Measurements from ENCODE around the gene RNFT2. TPM values are rescaled to one million over a fixed set of nuclear protein-coding genes. Genes with fewer than 3 reads are reported as not detected.

Gene RNFT2
- total RNA-seq, 8 experiments from 2014 or later: 0.71 to 56.3 (median 29.9) TPM

DNA sequence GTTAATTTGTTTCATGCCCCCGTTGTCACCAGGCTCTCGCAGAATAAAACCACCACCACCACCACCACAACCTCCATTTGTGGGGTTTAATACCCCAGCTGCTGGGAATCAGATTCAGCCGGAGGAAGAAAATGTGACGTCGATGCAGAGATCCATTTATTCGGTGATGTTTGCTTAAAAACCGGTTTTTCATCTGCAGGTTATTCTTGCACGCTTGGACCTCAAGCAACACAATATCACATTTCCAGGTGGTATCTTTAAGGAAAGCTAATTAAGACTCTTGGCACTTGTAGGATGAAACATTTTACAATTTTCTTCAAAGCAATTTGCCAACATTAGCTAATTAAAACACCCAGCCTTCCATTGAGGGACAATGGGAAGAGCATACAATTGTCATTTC lies 40.0 kb upstream of the RNFT2 start:
- peaks cover 35 to 45% of the 10 kb centered on the region in 2 donors for H3K4me1 ChIP-seq (replicated peaks in 1 of 2)
- H3K27ac ChIP-seq: peak overlapping the region in 1 of 2 donors; percentile 51
- ATAC-seq (replicated peaks in 6 of 8): no peak
- 95 to 100% (median 100%) methylated on average over 1 to 8 of the region's 8 CpGs; no CpG with 5 or more reads in 2 of the 10 experiments for WGBS, 10 experiments
- in situ Hi-C loops (cut with MboI; ENCODE audit: low pct_unique_long_range_greater_than_20kb in 2 of 9, low sequenced_read_pairs in 9 of 9, unreplicated experiment in 9 of 9): no loop called here
- H3K4me3 ChIP-seq: no peak overlapping the region

DNA sequence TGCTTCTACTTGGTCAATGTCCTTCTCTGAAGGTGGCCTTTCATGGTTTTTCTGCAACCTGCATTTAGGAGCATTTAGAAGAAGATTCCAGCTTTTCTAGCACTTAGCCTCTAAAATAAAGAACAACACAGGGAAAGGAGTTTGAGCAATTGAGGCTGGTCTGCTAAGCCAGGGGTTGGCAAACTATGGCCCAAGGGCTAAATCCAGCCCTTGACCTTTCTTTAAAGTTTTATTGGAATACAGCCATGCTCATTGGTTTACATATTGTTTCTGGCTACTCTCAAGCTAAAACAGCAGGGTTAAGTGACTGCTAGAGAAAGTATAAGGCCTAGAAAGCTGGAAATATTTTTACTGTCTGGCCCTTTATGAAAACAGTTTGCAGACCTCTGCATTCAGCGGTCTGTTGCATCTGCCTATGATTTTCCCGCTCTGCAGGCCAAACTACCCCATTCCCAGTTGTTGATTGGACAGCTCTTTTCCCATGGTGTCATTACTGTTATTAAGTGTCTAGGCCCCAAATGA lies 39.5 kb upstream of the RNFT2 start:
- ATAC-seq (replicated peaks in 6 of 8): no peak
- no peak overlapping the region for H3K27ac ChIP-seq
- H3K4me1 ChIP-seq (replicated peaks in 1 of 2): peaks cover 32 to 40% of the 10 kb centered on the region in 2 donors
- in situ Hi-C loops (cut with MboI; ENCODE audit: low pct_unique_long_range_greater_than_20kb in 2 of 9, low sequenced_read_pairs in 9 of 9, unreplicated experiment in 9 of 9): no loop called here
- 80 to 100% (median 86%) methylated on average over 1 to 2 of the region's 2 CpGs; no CpG with 5 or more reads in 5 of the 10 experiments for WGBS, 10 experiments
- H3K4me3 ChIP-seq: no peak overlapping the region

- Histone ChIP-seq H3K4me1 (replicated peaks in 1 of 2) (peaks cover 21 to 26% of the 10 kb centered on the region in 2 donors), H3K4me3 (no peak overlapping the region), H3K27ac (no peak overlapping the region)
- in situ Hi-C loops (cut with MboI; ENCODE audit: low pct_unique_long_range_greater_than_20kb in 2 of 9, low sequenced_read_pairs in 9 of 9, unreplicated experiment in 9 of 9): loop anchor here in 5 of 9 experiments (10.0 to 25.0 kb wide), 3 partner anchors 185 to 713 kb away; partner anchors contain the start of gene HRK (in 4 of the 5)
- WGBS, 10 experiments: 71 to 100% (median 100%) methylated on average over 1 to 4 of the region's 6 CpGs; no CpG with 5 or more reads in 2 of the 10 experiments
- ATAC-seq (replicated peaks in 6 of 8): no peak
Observed at GRCh38 chr12:116700066-116700465, 38.0 kb upstream of the RNFT2 start.

DNA sequence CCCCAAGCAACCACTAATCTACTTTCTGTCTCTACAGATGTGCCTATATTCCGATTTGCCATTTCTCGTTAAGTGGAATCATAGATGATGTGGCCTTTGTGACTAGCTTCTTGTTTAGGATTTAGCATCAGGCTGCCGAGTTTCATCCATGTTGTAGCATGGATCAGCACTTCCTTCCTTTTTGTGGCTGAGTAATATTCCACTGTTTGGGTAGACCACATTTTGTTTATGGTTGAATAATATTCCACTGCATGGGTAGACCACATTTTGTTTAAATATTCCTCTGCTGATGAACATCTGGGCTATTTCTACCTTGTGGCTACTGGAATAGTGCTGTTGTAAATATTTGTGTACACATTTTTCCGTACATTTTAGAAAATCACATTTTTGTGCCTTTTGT lies 36.7 kb upstream of the RNFT2 start:
- in situ Hi-C loops (cut with MboI; ENCODE audit: low pct_unique_long_range_greater_than_20kb in 2 of 9, low sequenced_read_pairs in 9 of 9, unreplicated experiment in 9 of 9): loop anchor here in 5 of 9 experiments (10.0 to 25.0 kb wide), 3 partner anchors 183 to 714 kb away; partner anchors contain the start of gene HRK (in 4 of the 5)

DNA sequence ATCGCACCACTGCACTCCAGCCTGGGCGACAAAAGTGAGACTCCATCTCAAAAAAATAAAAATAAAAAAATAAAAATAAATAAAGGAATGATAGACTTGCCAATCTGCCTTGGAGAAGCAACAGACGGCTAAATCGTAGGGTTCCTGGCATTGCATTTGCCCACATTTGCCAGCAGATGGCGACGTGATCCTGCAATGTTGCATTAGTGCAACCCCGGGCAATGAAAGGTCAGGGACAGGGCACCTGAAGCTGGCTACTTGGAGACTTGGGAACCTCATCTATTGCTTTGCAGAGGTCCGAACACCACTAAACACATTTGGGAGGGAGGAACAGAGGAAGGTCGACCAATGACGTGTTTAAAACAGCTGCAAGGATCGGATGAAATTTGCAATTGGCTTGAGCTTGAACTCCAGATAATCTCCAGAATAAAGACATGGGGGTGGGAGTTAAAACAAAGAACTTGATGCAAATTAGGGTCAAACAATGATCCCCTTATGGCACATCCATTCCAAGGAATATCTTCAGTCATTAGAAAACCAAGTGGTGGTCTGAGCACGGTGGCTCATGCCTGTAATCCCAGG lies 34.8 kb upstream of the RNFT2 start:
- Histone ChIP-seq H3K27ac (no peak overlapping the region), H3K4me1 (replicated peaks in 1 of 2) (peaks cover 5 to 6% of the 10 kb centered on the region in 2 donors), H3K4me3 (no peak overlapping the region)
- in situ Hi-C loops (cut with MboI; ENCODE audit: low pct_unique_long_range_greater_than_20kb in 2 of 9, low sequenced_read_pairs in 9 of 9, unreplicated experiment in 9 of 9): loop anchor here in 5 of 9 experiments (10.0 to 25.0 kb wide), 3 partner anchors 181 to 716 kb away; partner anchors contain the start of gene HRK (in 4 of the 5)
- ATAC-seq (replicated peaks in 6 of 8): peak; percentile 64 to 84 (median 72)
- WGBS, 10 experiments: 0 to 37% (median 20%) methylated on average over 4 to 12 of the region's 12 CpGs; no CpG with 5 or more reads in 1 of the 10 experiments

More for the DNA sequence above, 36.7 kb upstream of the RNFT2 start:
- ATAC-seq (replicated peaks in 6 of 8): no peak
- WGBS, 10 experiments: 78 to 100% (median 93%) methylated on average over 1 to 4 of the region's 4 CpGs
- Histone ChIP-seq H3K27ac (no peak overlapping the region), H3K4me3 (no peak overlapping the region), H3K4me1 (replicated peaks in 1 of 2) (peaks cover 20 to 23% of the 10 kb centered on the region in 2 donors)

- Histone ChIP-seq H3K4me1 (replicated peaks in 1 of 2) (peaks cover 38 to 46% of the 10 kb centered on the region in 2 donors), H3K4me3 (no peak overlapping the region), H3K27ac (no peak overlapping the region)
- no peak for ATAC-seq (replicated peaks in 6 of 8)
- in situ Hi-C loops (cut with MboI; ENCODE audit: low pct_unique_long_range_greater_than_20kb in 2 of 9, low sequenced_read_pairs in 9 of 9, unreplicated experiment in 9 of 9): loop anchor here in 5 of 9 experiments (10.0 to 25.0 kb wide), 3 partner anchors 177 to 720 kb away; partner anchors contain the start of gene HRK (in 4 of the 5)
- WGBS, 10 experiments: 78 to 100% (median 96%) methylated on average over 1 to 7 of the region's 9 CpGs; no CpG with 5 or more reads in 4 of the 10 experiments
Observed at GRCh38 chr12:116707751-116708150, 30.4 kb upstream of the RNFT2 start.

- ATAC-seq (replicated peaks in 6 of 8): peak; percentile 79 to 98 (median 84)
- Histone ChIP-seq H3K27ac (peak overlapping the region; percentile 53 to 79), H3K4me3 (peak overlapping the region in 4 of 5 donors; percentile 0 to 7 (median 4)), H3K4me1 (replicated peaks in 1 of 2) (peaks cover 39 to 57% of the 10 kb centered on the region in 2 donors)
- 0 to 46% (median 8%) methylated on average over 2 to 14 of the region's 26 CpGs; no CpG with 5 or more reads in 1 of the 10 experiments for WGBS, 10 experiments
- in situ Hi-C loops (cut with MboI; ENCODE audit: low pct_unique_long_range_greater_than_20kb in 2 of 9, low sequenced_read_pairs in 9 of 9, unreplicated experiment in 9 of 9): loop anchor here in 5 of 9 experiments (10.0 to 25.0 kb wide), 3 partner anchors 176 to 722 kb away; partner anchors contain the start of gene HRK (in 4 of the 5)
Observed at GRCh38 chr12:116708826-116709756, 29.0 kb upstream of the RNFT2 start.

- in situ Hi-C loops (cut with MboI; ENCODE audit: low pct_unique_long_range_greater_than_20kb in 2 of 9, low sequenced_read_pairs in 9 of 9, unreplicated experiment in 9 of 9): loop anchor here in 5 of 9 experiments (10.0 to 25.0 kb wide), 3 partner anchors 175 to 722 kb away; partner anchors contain the start of gene HRK (in 4 of the 5)
- no peak overlapping the region for H3K4me3 ChIP-seq
- H3K27ac ChIP-seq: peak overlapping the region; percentile 6 to 79
- 10 to 75% (median 39%) methylated on average over 1 to 10 of the region's 10 CpGs; no CpG with 5 or more reads in 1 of the 10 experiments for WGBS, 10 experiments
- H3K4me1 ChIP-seq (replicated peaks in 1 of 2): peaks cover 39 to 57% of the 10 kb centered on the region in 2 donors
- ATAC-seq (replicated peaks in 6 of 8): peak in 4 of 8 experiments; percentile 3 to 29 (median 14)
Observed at GRCh38 chr12:116709768-116710167, 28.3 kb upstream of the RNFT2 start.

- H3K4me3 ChIP-seq: no peak overlapping the region
- in situ Hi-C loops (cut with MboI; ENCODE audit: low pct_unique_long_range_greater_than_20kb in 2 of 9, low sequenced_read_pairs in 9 of 9, unreplicated experiment in 9 of 9): loop anchor here in 5 of 9 experiments (25.0 kb wide), 2 partner anchors 177 to 723 kb away; partner anchors contain the start of gene HRK (in 3 of the 5)
- ATAC-seq (replicated peaks in 6 of 8): no peak
- WGBS, 10 experiments: 23 to 71% (median 46%) methylated on average over 3 to 7 of the region's 8 CpGs; no CpG with 5 or more reads in 1 of the 10 experiments
- H3K27ac ChIP-seq: peak overlapping the region; percentile 5 to 12
- peaks cover 39 to 57% of the 10 kb centered on the region in 2 donors for H3K4me1 ChIP-seq (replicated peaks in 1 of 2)
Observed at GRCh38 chr12:116710370-116711150, 27.6 kb upstream of the RNFT2 start.

- in situ Hi-C loops (cut with MboI; ENCODE audit: low pct_unique_long_range_greater_than_20kb in 2 of 9, low sequenced_read_pairs in 9 of 9, unreplicated experiment in 9 of 9): loop anchor here in 5 of 9 experiments (25.0 kb wide), 2 partner anchors 175 to 725 kb away; partner anchors contain the start of gene HRK (in 3 of the 5)
- 53 to 100% (median 78%) methylated on average over 1 to 11 of the region's 17 CpGs; no CpG with 5 or more reads in 4 of the 10 experiments for WGBS, 10 experiments
- ATAC-seq (replicated peaks in 6 of 8): peak in 5 of 8 experiments; percentile 57 to 75 (median 60)
- Histone ChIP-seq H3K4me3 (no peak overlapping the region), H3K4me1 (replicated peaks in 1 of 2) (peaks cover 42 to 62% of the 10 kb centered on the region in 2 donors), H3K27ac (peak overlapping the region; percentile 3 to 57)
Observed at GRCh38 chr12:116712458-116713303, 25.4 kb upstream of the RNFT2 start.

DNA sequence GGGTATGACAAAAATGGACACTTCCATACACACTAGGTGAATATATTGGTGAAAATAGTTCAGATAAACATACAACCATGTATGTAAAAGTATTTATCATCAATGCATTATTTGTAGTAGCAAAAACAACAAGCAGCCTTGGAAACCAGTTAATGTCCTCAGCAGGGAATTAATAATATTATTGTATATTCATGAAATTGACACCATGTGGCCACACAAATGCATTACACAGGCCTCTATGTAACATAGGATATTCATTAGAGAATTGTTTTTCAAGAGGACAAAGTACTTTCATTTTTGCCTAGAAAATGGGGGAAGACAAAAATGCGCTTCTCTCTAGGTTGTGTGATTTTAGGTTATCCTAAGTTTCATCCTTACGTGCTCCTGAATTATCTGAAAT lies 24.6 kb upstream of the RNFT2 start:
- 85 to 100% (median 100%) methylated on average over 1 to 2 of the region's 2 CpGs; no CpG with 5 or more reads in 5 of the 10 experiments for WGBS, 10 experiments
- Histone ChIP-seq H3K4me3 (no peak overlapping the region), H3K4me1 (replicated peaks in 1 of 2) (peaks cover 45 to 66% of the 10 kb centered on the region in 2 donors), H3K27ac (no peak overlapping the region)
- in situ Hi-C loops (cut with MboI; ENCODE audit: low pct_unique_long_range_greater_than_20kb in 2 of 9, low sequenced_read_pairs in 9 of 9, unreplicated experiment in 9 of 9): loop anchor here in 5 of 9 experiments (25.0 kb wide), 2 partner anchors 174 to 726 kb away; partner anchors contain the start of gene HRK (in 3 of the 5)
- no peak for ATAC-seq (replicated peaks in 6 of 8)

Measured in motor neuron (in vitro differentiated cells).